HepG2 (cell line): ENCODE results near the gene ZC3H18. TPM values are rescaled to one million over a fixed set of nuclear protein-coding genes. Genes with fewer than 3 reads are reported as not detected.

Experiments
- CBFB ChIP-seq: sonication (generic); formaldehyde crosslinking; IDR thresholded peaks from 2 replicates; pipeline ENCODE4 v1.4.0; 2020; ENCODE audit warnings: missing genetic modification reagents
- DMAP1 ChIP-seq: IDR thresholded peaks from 2 replicates; pipeline ENCODE4 v1.6.1; 2016
- DNMT1 ChIP-seq: sonication (generic); formaldehyde crosslinking; IDR thresholded peaks from 2 replicates; pipeline ENCODE4 v1.5.1; 2020; ENCODE audit warnings: mild to moderate bottlenecking, missing genetic modification reagents
- ERF ChIP-seq: IDR thresholded peaks from 2 replicates; pipeline ENCODE4 v1.6.1; 2018; ENCODE audit warnings: missing biosample characterization, missing genetic modification reagents
- FOXA1 ChIP-seq, 2 experiments: fragments of 450-650 bp in 1 of 2; sonication (generic) in 1 of 2; formaldehyde crosslinking in 1 of 2; IDR thresholded peaks; 2 replicates each; pipeline versions ENCODE4 v1.4.0 to v1.6.1; 2016 to 2020; ENCODE audit warnings: missing genetic modification reagents in 1 of 2
- HNF4G ChIP-seq, 2 experiments: sonication (generic) in 1 of 2; formaldehyde crosslinking in 1 of 2; IDR thresholded peaks; 2 replicates each; pipeline versions ENCODE4 v1.4.0 to v1.6.1; 2011 to 2020; ENCODE audit warnings: borderline replicate concordance in 2 of 2, low read depth in 2 of 2, mild to moderate bottlenecking in 2 of 2, low read length in 1 of 2, missing genetic modification reagents in 1 of 2, moderate library complexity in 1 of 2
- HNRNPK ChIP-seq: fragments of 200-400 bp; formaldehyde crosslinking; IDR thresholded peaks from 2 replicates; pipeline ENCODE4 v1.6.1; 2018; ENCODE audit warnings: low read length, low read depth, moderate library complexity, mild to moderate bottlenecking; ENCODE audit not compliant: poor library complexity, severe bottlenecking
- NKX3-1 ChIP-seq: sonication (generic); formaldehyde crosslinking; IDR thresholded peaks from 2 replicates; pipeline ENCODE4 v1.5.0; 2020; ENCODE audit warnings: missing genetic modification reagents
- POLR2AphosphoS2 ChIP-seq: IDR thresholded peaks from 2 replicates; pipeline ENCODE4 v1.6.1; 2011; ENCODE audit warnings: low read depth, low read length, improper control_type of control experiment
- RFXAP ChIP-seq: sonication (generic); formaldehyde crosslinking; IDR thresholded peaks from 2 replicates; pipeline ENCODE4 v1.4.0; 2020; ENCODE audit warnings: missing genetic modification reagents, borderline replicate concordance
- SMC3 ChIP-seq: IDR thresholded peaks from 2 replicates; pipeline ENCODE4 v1.6.1; 2011; ENCODE audit warnings: low read length, improper control_type of control experiment
- SPEN ChIP-seq: sonication (generic); formaldehyde crosslinking; IDR thresholded peaks from 2 replicates; pipeline ENCODE4 v1.5.1; 2020; ENCODE audit warnings: low read depth, mild to moderate bottlenecking, missing genetic modification reagents
- ZMYM4 ChIP-seq: sonication (generic); formaldehyde crosslinking; IDR thresholded peaks from 2 replicates; pipeline ENCODE4 v1.8.1; 2023; ENCODE audit warnings: mild to moderate bottlenecking, missing genetic modification reagents
- ZNF367 ChIP-seq: sonication (generic); formaldehyde crosslinking; IDR thresholded peaks from 2 replicates; pipeline ENCODE4 v1.4.0; 2020; ENCODE audit warnings: missing genetic modification reagents, borderline replicate concordance
- ZNF605 ChIP-seq: sonication (generic); formaldehyde crosslinking; IDR thresholded peaks from 2 replicates; pipeline ENCODE4 v1.8.0; 2022; ENCODE audit warnings: mild to moderate bottlenecking, missing genetic modification reagents
- polyA plus RNA-seq, 8 experiments: library from polyadenylated mRNA; depleted of rRNA in 3 of 8; stranded (reverse) in 7 of 8; unstranded in 1 of 8; fragments of >200 nt; fragmentation: Illumina TruSeq in 4 of 8; extraction: Trizol in 4 of 8; gene quantifications; 2 replicates each; pipeline versions ENCODE4 v1.2.1 to v1.2.3, GENCODE V29; 2011 to 2016; ENCODE audit warnings: low read depth in 4 of 8, missing spikeins in 1 of 8, mixed read lengths in 1 of 8; ENCODE audit not compliant: insufficient read depth in 1 of 8
- total RNA-seq, 5 experiments: library from RNA; depleted of rRNA; stranded (reverse); fragments of >200 nt; fragmentation: Illumina TruSeq; extraction: Trizol; gene quantifications; 2 replicates each; pipeline ENCODE4 v1.2.3, GENCODE V29; 2016; ENCODE audit warnings: low read depth in 1 of 5
- TF ChIP-seq, protein P1 (sequence below): IDR thresholded peaks from 2 replicates; pipeline ENCODE4 v1.6.1; 2016; ENCODE audit warnings: low read depth
- TF ChIP-seq, protein P2 (sequence below): sonication (generic); formaldehyde crosslinking; IDR thresholded peaks from 2 replicates; pipeline ENCODE4 v1.4.0; 2020; ENCODE audit warnings: mild to moderate bottlenecking, missing genetic modification reagents
- TF ChIP-seq, protein P3 (sequence below): sonication (generic); formaldehyde crosslinking; IDR thresholded peaks from 2 replicates; pipeline ENCODE4 v1.4.0; 2020; ENCODE audit warnings: missing genetic modification reagents
- TF ChIP-seq, protein P4 (sequence below): sonication (generic); formaldehyde crosslinking; IDR thresholded peaks from 2 replicates; pipeline ENCODE4 v1.4.0; 2020; ENCODE audit warnings: missing genetic modification reagents

Gene ZC3H18
- total and polyA plus RNA-seq, 2 of the 13 experiments (the other 11 are each of a cell fraction or from before 2014, with no cell fraction given) = 11.2 to 27.4 TPM

DNA sequence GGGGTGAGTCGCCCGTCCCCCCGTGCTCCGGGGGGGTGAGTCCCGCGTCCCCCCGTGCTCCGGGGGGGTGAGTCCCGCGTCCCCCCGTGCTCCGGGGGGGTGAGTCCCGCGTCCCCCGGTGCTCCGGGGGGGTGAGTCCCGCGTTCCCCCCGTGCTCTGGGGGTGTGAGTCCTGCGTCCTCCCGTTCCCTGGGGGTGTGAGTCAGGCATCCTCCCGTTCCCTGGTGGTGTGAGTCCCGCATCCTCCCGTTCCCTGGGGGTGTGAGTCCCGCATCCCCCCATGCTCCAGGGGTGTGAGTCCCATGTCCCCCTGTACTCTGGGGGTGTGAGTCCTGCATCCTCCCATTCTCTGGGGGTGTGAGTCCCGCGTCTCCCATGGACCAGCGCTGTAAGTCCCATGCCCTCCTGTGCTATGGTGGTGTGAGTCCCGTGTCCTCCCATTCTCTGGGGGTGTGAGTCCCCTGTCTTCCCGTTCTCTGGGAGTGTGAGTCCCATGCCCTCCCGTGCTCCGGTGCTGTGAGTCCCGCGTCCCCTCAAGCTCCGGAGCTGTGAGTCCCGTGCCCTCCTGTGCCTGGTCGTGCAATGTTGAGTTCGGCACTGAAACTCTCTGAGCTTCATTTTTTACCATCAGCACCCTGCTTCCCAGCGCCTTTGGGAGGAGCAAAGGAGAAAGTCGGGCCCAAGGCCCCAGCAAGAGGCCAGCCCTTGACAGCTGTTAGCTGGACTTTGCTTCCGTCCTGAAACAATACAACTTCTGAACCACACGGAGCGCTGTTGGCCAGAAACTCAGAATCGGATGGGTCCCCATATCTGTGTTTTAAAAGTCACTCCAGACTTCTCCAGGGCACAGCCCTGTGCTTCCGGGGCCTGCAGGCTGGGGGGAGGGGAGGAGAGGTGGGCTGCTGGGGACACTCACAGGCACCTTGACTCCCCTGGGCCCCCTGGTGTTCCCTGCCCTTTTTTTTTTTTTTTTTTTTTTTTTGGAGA is 11.5 kb upstream of the ZC3H18 start (continued):
- TF ChIP-seq RFXAP = no peak
- no peak for TF ChIP-seq NKX3-1 (CRISPR knock-in tag)
- TF ChIP-seq ZMYM4 (CRISPR knock-in tag) = no peak
- TF ChIP-seq, protein P1, sequence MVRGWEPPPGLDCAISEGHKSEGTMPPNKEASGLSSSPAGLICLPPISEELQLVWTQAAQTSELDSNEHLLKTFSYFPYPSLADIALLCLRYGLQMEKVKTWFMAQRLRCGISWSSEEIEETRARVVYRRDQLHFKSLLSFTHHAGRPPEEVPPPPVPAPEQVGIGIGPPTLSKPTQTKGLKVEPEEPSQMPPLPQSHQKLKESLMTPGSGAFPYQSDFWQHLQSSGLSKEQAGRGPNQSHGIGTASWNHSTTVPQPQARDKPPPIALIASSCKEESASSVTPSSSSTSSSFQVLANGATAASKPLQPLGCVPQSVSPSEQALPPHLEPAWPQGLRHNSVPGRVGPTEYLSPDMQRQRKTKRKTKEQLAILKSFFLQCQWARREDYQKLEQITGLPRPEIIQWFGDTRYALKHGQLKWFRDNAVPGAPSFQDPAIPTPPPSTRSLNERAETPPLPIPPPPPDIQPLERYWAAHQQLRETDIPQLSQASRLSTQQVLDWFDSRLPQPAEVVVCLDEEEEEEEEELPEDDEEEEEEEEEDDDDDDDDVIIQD (CRISPR knock-in tag) = 0 out of 2 replicates have a peak, but pooled peaks have one; percentile 42
- TF ChIP-seq CBFB = no peak
- TF ChIP-seq FOXA1 (IDR thresholded peaks at IDR 0.05) = no peak
- TF ChIP-seq FOXA1 (CRISPR knock-in tag; IDR thresholded peaks at IDR 0.05) = 0 out of 2 replicates have a peak, but pooled peaks have one; percentile 14
- TF ChIP-seq, protein P2, sequence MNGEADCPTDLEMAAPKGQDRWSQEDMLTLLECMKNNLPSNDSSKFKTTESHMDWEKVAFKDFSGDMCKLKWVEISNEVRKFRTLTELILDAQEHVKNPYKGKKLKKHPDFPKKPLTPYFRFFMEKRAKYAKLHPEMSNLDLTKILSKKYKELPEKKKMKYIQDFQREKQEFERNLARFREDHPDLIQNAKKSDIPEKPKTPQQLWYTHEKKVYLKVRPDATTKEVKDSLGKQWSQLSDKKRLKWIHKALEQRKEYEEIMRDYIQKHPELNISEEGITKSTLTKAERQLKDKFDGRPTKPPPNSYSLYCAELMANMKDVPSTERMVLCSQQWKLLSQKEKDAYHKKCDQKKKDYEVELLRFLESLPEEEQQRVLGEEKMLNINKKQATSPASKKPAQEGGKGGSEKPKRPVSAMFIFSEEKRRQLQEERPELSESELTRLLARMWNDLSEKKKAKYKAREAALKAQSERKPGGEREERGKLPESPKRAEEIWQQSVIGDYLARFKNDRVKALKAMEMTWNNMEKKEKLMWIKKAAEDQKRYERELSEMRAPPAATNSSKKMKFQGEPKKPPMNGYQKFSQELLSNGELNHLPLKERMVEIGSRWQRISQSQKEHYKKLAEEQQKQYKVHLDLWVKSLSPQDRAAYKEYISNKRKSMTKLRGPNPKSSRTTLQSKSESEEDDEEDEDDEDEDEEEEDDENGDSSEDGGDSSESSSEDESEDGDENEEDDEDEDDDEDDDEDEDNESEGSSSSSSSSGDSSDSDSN = 0 out of 2 replicates have a peak, but pooled peaks have one; percentile 48
- no peak for TF ChIP-seq POLR2AphosphoS2
- TF ChIP-seq, protein P3, sequence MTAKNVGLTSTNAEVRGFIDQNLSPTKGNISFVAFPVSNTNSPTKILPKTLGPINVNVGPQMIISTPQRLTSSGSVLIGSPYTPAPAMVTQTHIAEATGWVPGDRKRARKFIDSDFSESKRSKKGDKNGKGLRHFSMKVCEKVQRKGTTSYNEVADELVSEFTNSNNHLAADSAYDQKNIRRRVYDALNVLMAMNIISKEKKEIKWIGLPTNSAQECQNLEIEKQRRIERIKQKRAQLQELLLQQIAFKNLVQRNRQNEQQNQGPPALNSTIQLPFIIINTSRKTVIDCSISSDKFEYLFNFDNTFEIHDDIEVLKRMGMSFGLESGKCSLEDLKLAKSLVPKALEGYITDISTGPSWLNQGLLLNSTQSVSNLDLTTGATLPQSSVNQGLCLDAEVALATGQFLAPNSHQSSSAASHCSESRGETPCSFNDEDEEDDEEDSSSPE (CRISPR knock-in tag) = no peak
- TF ChIP-seq DNMT1 (CRISPR knock-in tag) = peak; percentile 86
- TF ChIP-seq DMAP1 (CRISPR knock-in tag) = no peak
- TF ChIP-seq, protein P4, sequence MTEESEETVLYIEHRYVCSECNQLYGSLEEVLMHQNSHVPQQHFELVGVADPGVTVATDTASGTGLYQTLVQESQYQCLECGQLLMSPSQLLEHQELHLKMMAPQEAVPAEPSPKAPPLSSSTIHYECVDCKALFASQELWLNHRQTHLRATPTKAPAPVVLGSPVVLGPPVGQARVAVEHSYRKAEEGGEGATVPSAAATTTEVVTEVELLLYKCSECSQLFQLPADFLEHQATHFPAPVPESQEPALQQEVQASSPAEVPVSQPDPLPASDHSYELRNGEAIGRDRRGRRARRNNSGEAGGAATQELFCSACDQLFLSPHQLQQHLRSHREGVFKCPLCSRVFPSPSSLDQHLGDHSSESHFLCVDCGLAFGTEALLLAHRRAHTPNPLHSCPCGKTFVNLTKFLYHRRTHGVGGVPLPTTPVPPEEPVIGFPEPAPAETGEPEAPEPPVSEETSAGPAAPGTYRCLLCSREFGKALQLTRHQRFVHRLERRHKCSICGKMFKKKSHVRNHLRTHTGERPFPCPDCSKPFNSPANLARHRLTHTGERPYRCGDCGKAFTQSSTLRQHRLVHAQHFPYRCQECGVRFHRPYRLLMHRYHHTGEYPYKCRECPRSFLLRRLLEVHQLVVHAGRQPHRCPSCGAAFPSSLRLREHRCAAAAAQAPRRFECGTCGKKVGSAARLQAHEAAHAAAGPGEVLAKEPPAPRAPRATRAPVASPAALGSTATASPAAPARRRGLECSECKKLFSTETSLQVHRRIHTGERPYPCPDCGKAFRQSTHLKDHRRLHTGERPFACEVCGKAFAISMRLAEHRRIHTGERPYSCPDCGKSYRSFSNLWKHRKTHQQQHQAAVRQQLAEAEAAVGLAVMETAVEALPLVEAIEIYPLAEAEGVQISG (CRISPR knock-in tag) = no peak
- TF ChIP-seq ERF (CRISPR knock-in tag) = no peak
- peak; percentile 28; the same call in 1 of the 2 replicates for TF ChIP-seq SMC3
- no peak for TF ChIP-seq HNRNPK
- TF ChIP-seq ZNF605 (CRISPR knock-in tag) = 0 out of 2 replicates have a peak, but pooled peaks have one; percentile 21
- no peak for TF ChIP-seq ZNF367 (CRISPR knock-in tag)
- TF ChIP-seq SPEN (CRISPR knock-in tag) = 0 out of 2 replicates have a peak, but pooled peaks have one; percentile 44
- TF ChIP-seq HNF4G (IDR thresholded peaks at IDR 0.05; ENCODE audit: borderline replicate concordance, low read depth, low read length) = peak; percentile 97
- peak; percentile 53; the same call in 1 of the 2 replicates for TF ChIP-seq HNF4G (CRISPR knock-in tag; IDR thresholded peaks at IDR 0.05; ENCODE audit: borderline replicate concordance, low read depth)
